GM18909 (cell line): ENCODE results near the gene CHMP4B.

Experiments used
- ATAC-seq: cut with Tn5 transposase; IDR thresholded peaks from one replicate; pipeline ENCODE4 v1.9.1; 2021; ENCODE audit warnings: mild to moderate bottlenecking; ENCODE audit not compliant: unreplicated experiment, poor library complexity

CHMP4B gene

GRCh38 chr20:33836277-33836676 is 25.1 kb downstream of the CHMP4B start:
- no peak for ATAC-seq

- ATAC-seq: no peak
Measured at GRCh38 chr20:33837096-33837830, 26.1 kb downstream of the CHMP4B start.

GRCh38 chr20:33838035-33838864 is 27.1 kb downstream of the CHMP4B start:
- no peak for ATAC-seq

- no peak for ATAC-seq
Measured at GRCh38 chr20:33839591-33839990, 28.4 kb downstream of the CHMP4B start.

GRCh38 chr20:33840160-33840559 is 29.0 kb downstream of the CHMP4B start:
- ATAC-seq: no peak

GRCh38 chr20:33840759-33841435 is 29.7 kb downstream of the CHMP4B start:
- ATAC-seq: no peak

- no peak for ATAC-seq
Measured at GRCh38 chr20:33841436-33841799, 30.3 kb downstream of the CHMP4B start.

GRCh38 chr20:33842346-33842745 is 31.2 kb downstream of the CHMP4B start:
- ATAC-seq: no peak

- ATAC-seq: no peak
Measured at GRCh38 chr20:33843050-33843449, 31.9 kb downstream of the CHMP4B start.

- ATAC-seq: peak; percentile 55
Measured at GRCh38 chr20:33843854-33844253, 32.7 kb downstream of the CHMP4B start.

- no peak for ATAC-seq
Measured at GRCh38 chr20:33846291-33846935, 35.3 kb downstream of the CHMP4B start.

- no peak for ATAC-seq
Measured at GRCh38 chr20:33847006-33847405, 35.9 kb downstream of the CHMP4B start.

- no peak for ATAC-seq
Measured at GRCh38 chr20:33848391-33848790, 37.2 kb downstream of the CHMP4B start.

- no peak for ATAC-seq
Measured at GRCh38 chr20:33850159-33850558, 39.0 kb downstream of the CHMP4B start.

- no peak for ATAC-seq
Measured at GRCh38 chr20:33851842-33852466, 40.8 kb downstream of the CHMP4B start.

- ATAC-seq: no peak
Measured at GRCh38 chr20:33852626-33853506, 41.7 kb downstream of the CHMP4B start.

GRCh38 chr20:33853507-33853813 is 42.3 kb downstream of the CHMP4B start:
- no peak for ATAC-seq

GRCh38 chr20:33857722-33858563 is 46.8 kb downstream of the CHMP4B start:
- ATAC-seq: no peak

- no peak for ATAC-seq
Measured at GRCh38 chr20:33858666-33859065, 47.5 kb downstream of the CHMP4B start.
